CD14-positive monocyte (primary cell): ENCODE measurements around the gene CACNA1B. TPM values are rescaled to one million over a fixed set of nuclear protein-coding genes. Genes with fewer than 3 reads are reported as not detected.

Experiments used
- DNase-seq, 3 donors: peaks; one replicate each; pipeline ENCODE4 v3.0.0-alpha.2; 2011 to 2022
- H2AFZ ChIP-seq: 2 replicates; pipeline ENCODE4 v1.6.0; 2012; ENCODE audit warnings: mild to moderate bottlenecking, low read depth, low read length, inconsistent platforms; ENCODE audit not compliant: insufficient read depth, poor library complexity, severe bottlenecking
- H3K27ac ChIP-seq, 2 donors: 1 replicate in 1 of 2; 2 replicates in 1 of 2; pipeline ENCODE4 v1.5.1; 2012 to 2013; ENCODE audit warnings: low read length in 2 of 2, control low read depth in 1 of 2, inconsistent platforms in 1 of 2, low read depth in 1 of 2, mild to moderate bottlenecking in 1 of 2
- H3K27me3 ChIP-seq, 2 donors: one replicate each; pipeline versions ENCODE4 v1.6.0 to v1.6.1; 2011 to 2013; ENCODE audit warnings: low read length in 2 of 2; ENCODE audit not compliant: control insufficient read depth in 2 of 2, insufficient read depth in 2 of 2
- H3K36me3 ChIP-seq, 2 donors: replicated peaks in 1 of 2; 1 replicate in 1 of 2; 2 replicates in 1 of 2; pipeline versions ENCODE4 v1.5.1 to v1.6.1; 2012 to 2013; ENCODE audit warnings: low read length in 2 of 2, control low read depth in 1 of 2, inconsistent platforms in 1 of 2, mild to moderate bottlenecking in 1 of 2; ENCODE audit not compliant: insufficient read depth in 2 of 2, control insufficient read depth in 1 of 2
- H3K4me1 ChIP-seq, 2 donors: 1 replicate in 1 of 2; 2 replicates in 1 of 2; pipeline versions ENCODE4 v1.5.1 to v1.6.1; 2012 to 2013; ENCODE audit warnings: low read length in 2 of 2, control low read depth in 1 of 2, inconsistent platforms in 1 of 2, mild to moderate bottlenecking in 1 of 2, moderate library complexity in 1 of 2; ENCODE audit not compliant: insufficient read depth in 2 of 2, control insufficient read depth in 1 of 2
- H3K4me2 ChIP-seq: replicated peaks from 2 replicates; pipeline ENCODE3; 2012; ENCODE audit warnings: low read length, moderate library complexity, mild to moderate bottlenecking; ENCODE audit not compliant: poor library complexity, severe bottlenecking; ENCODE audit errors: extremely low read depth
- H3K4me3 ChIP-seq, 3 experiments: fragments of 200-600 bp in 1 of 3; sonication (generic) in 1 of 3; replicated peaks in 1 of 3; 1 replicate in 2 of 3; 2 replicates in 1 of 3; pipeline ENCODE4 v1.5.1; 2011 to 2013; ENCODE audit warnings: low read length in 3 of 3, mild to moderate bottlenecking in 3 of 3, control low read depth in 2 of 3, low read depth in 2 of 3, inconsistent platforms in 1 of 3, moderate library complexity in 1 of 3
- H3K79me2 ChIP-seq: 2 replicates; pipeline ENCODE4 v1.6.0; 2012; ENCODE audit warnings: mild to moderate bottlenecking, control low read depth, inconsistent platforms, low read length, moderate library complexity; ENCODE audit not compliant: insufficient read depth
- H3K9ac ChIP-seq: 2 replicates; pipeline ENCODE4 v1.6.0; 2017; ENCODE audit warnings: low read length, mild to moderate bottlenecking; ENCODE audit not compliant: insufficient read depth, poor library complexity, severe bottlenecking
- H3K9me3 ChIP-seq, 2 donors: replicated peaks in 1 of 2; 1 replicate in 1 of 2; 2 replicates in 1 of 2; pipeline versions ENCODE4 v1.5.1 to v1.6.1; 2012 to 2013; ENCODE audit warnings: low read length in 2 of 2, control low read depth in 1 of 2; ENCODE audit not compliant: control insufficient read depth in 1 of 2, insufficient read depth in 1 of 2
- H4K20me1 ChIP-seq: 2 replicates; pipeline ENCODE4 v1.6.0; 2012; ENCODE audit warnings: mild to moderate bottlenecking, low read length, control low read depth, moderate library complexity; ENCODE audit not compliant: insufficient read depth
- H3K27ac Mint-ChIP-seq, 7 donors: one replicate each; pipeline ENCODE4 v1.8.0; 2020; ENCODE audit warnings: mild to moderate bottlenecking in 7 of 7, mixed read lengths in 7 of 7, moderate library complexity in 6 of 7, inconsistent platforms in 2 of 7
- H3K27me3 Mint-ChIP-seq, 3 donors: one replicate each; pipeline ENCODE4 v1.8.0; 2021 to 2022; ENCODE audit warnings: low read depth in 3 of 3, mild to moderate bottlenecking in 3 of 3, mixed read lengths in 3 of 3, moderate library complexity in 3 of 3, inconsistent platforms in 1 of 3
- H3K36me3 Mint-ChIP-seq, 2 donors: one replicate each; pipeline ENCODE4 v1.8.0; 2020; ENCODE audit warnings: mixed read lengths in 2 of 2, inconsistent platforms in 1 of 2, mild to moderate bottlenecking in 1 of 2
- H3K4me1 Mint-ChIP-seq: one replicate; pipeline ENCODE4 v1.8.0; 2020; ENCODE audit warnings: mild to moderate bottlenecking, mixed read lengths
- H3K4me3 Mint-ChIP-seq, 2 donors: one replicate each; pipeline ENCODE4 v1.8.0; 2020; ENCODE audit warnings: mild to moderate bottlenecking in 2 of 2, mixed read lengths in 2 of 2, moderate library complexity in 1 of 2
- H3K9me3 Mint-ChIP-seq, 7 donors: one replicate each; pipeline ENCODE4 v1.8.0; 2020 to 2022; ENCODE audit warnings: mixed read lengths in 7 of 7, mild to moderate bottlenecking in 6 of 7, moderate library complexity in 6 of 7, inconsistent platforms in 2 of 7
- CTCF ChIP-seq: fragments of 200-600 bp; IDR thresholded peaks from one replicate; pipeline ENCODE4 v1.8.0; 2022; ENCODE audit warnings: antibody characterized with exemption, mild to moderate bottlenecking
- WGBS: methylation state at CpG from one replicate; pipeline ENCODE4 v1.1.5; 2013; ENCODE audit warnings: missing lambda C conversion rate; ENCODE audit not compliant: insufficient coverage; 5-methylcytosine and 5-hydroxymethylcytosine counted together
- intact Hi-C, 2 donors: fragments of 100-400 bp; cut with micrococcal nuclease; formaldehyde crosslinking; loops; one replicate each; pipeline versions ENCODE4 v1.15.0 to v1.15.1; 2023
- polyA plus RNA-seq, 3 donors: library from polyadenylated mRNA; depleted of rRNA in 1 of 3; unstranded in 2 of 3; stranded (reverse) in 1 of 3; fragments of 300-500 nt in 2 of 3; fragments of >200 nt in 1 of 3; fragmentation: Illumina TruSeq in 2 of 3; gene quantifications; 1 replicate in 2 of 3; 2 replicates in 1 of 3; pipeline ENCODE4 v1.2.3, GENCODE V29; 2012 to 2021

The CACNA1B gene
- polyA plus RNA-seq, 3 donors = not detected

DNA sequence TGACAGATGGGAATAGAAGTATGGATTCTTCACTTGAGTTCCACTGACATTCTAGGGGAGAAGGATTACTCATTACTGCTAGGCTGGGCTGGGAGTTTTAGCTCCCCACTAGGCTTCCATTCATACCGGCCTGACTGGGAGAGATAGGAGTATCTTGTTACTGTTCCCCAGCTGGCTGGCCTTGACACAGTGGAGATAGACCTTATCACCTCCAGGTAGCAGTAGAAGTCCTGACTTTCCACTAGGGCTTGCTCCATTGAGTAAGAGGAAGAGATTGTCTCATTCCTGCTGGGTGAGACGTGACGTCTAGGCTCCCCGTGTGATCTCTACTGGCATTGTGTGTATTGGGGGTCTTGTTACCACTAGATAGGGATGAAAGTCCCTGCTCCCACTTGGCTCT, 156.4 kb downstream of the CACNA1B start:
- TF ChIP-seq CTCF = no peak
- peaks cover 3 to 17% of the 10 kb centered on the region in 2 donors for H3K27me3 ChIP-seq
- H3K4me2 ChIP-seq = no peak overlapping the region
- DNase-seq = no peak
- no peak overlapping the region for H2AFZ ChIP-seq
- H3K79me2 ChIP-seq = no peaks in the 10 kb centered on the region
- Mint-ChIP-seq H3K4me1 (no peaks in the 10 kb centered on the region), H3K36me3 (no peaks in the 10 kb centered on the region), H3K9me3 (peaks cover 2 to 17% (median 8%) of the 10 kb centered on the region in 7 donors), H3K27ac (no peak overlapping the region), H3K27me3 (peaks cover 17 to 41% (median 29%) of the 10 kb centered on the region in 3 donors), H3K4me3 (no peak overlapping the region)
- no peaks in the 10 kb centered on the region for H3K36me3 ChIP-seq
- WGBS = no CpG with 5 or more reads among the region's 4 CpGs
- intact Hi-C loops = no loop called here
- no peak overlapping the region for H3K27ac ChIP-seq
- H4K20me1 ChIP-seq = no peaks in the 10 kb centered on the region
- H3K4me3 ChIP-seq = no peak overlapping the region
- H3K9me3 ChIP-seq = peaks cover 0 to under 1% of the 10 kb centered on the region in 2 donors
- no peak overlapping the region for H3K9ac ChIP-seq
- H3K4me1 ChIP-seq = no peaks in the 10 kb centered on the region

DNA sequence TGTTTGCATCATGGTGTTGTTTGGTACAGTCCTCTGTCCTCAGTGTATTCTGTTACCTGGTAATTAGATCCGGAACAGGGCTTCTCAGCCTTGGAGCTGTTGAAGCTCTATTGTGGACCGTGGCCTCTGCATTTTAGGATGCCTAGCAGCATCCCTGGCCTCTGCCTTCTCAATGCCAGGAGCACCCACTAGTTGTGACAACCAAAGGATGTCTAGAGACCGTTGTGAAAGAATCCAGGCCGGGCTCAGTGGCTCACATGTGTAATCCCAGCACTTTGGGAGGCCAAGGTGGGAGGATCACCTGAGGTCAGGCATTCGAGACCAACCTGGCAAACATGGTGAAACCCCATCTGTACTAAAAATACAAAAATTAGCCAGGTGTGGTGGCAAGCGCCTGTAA, 159.6 kb downstream of the CACNA1B start:
- H3K79me2 ChIP-seq = no peaks in the 10 kb centered on the region
- H3K9me3 ChIP-seq = no peaks in the 10 kb centered on the region
- H3K4me1 ChIP-seq = no peaks in the 10 kb centered on the region
- peaks cover 0 to 3% of the 10 kb centered on the region in 2 donors for H3K27me3 ChIP-seq
- no peak for TF ChIP-seq CTCF
- no peaks in the 10 kb centered on the region for H3K36me3 Mint-ChIP-seq
- peaks cover 0 to 13% (median 7%) of the 10 kb centered on the region in 7 donors for H3K9me3 Mint-ChIP-seq
- no peak overlapping the region for H2AFZ ChIP-seq
- no peak overlapping the region for H3K4me2 ChIP-seq
- no peak overlapping the region for H3K27ac Mint-ChIP-seq
- no peaks in the 10 kb centered on the region for H3K36me3 ChIP-seq
- H3K4me3 ChIP-seq = no peak overlapping the region
- intact Hi-C loops = no loop called here
- no peaks in the 10 kb centered on the region for H3K4me1 Mint-ChIP-seq
- no peak overlapping the region for H3K9ac ChIP-seq
- H4K20me1 ChIP-seq = no peaks in the 10 kb centered on the region
- H3K27me3 Mint-ChIP-seq = peaks cover 7 to 26% (median 14%) of the 10 kb centered on the region in 3 donors
- no peak for DNase-seq
- no peak overlapping the region for H3K27ac ChIP-seq
- no peak overlapping the region for H3K4me3 Mint-ChIP-seq
- WGBS = 93% methylated on average over 5 of the region's 6 CpGs
